PC-3 (cell line): ENCODE measurements around the gene HTR4.

Source experiments
- CTCF ChIP-seq: fragments of 300-600 bp; sonication (generic); conservative IDR thresholded peaks from 2 replicates; pipeline ENCODE4 v1.5.1; 2017; ENCODE audit warnings: antibody characterized with exemption, low read depth, mild to moderate bottlenecking, low read length
- EZH2 ChIP-seq: fragments of 300-600 bp; sonication (generic); IDR thresholded peaks from one replicate; pipeline ENCODE4 v1.6.1; 2017; ENCODE audit warnings: antibody characterized with exemption, mild to moderate bottlenecking, low read length; ENCODE audit not compliant: unreplicated experiment

DNA sequence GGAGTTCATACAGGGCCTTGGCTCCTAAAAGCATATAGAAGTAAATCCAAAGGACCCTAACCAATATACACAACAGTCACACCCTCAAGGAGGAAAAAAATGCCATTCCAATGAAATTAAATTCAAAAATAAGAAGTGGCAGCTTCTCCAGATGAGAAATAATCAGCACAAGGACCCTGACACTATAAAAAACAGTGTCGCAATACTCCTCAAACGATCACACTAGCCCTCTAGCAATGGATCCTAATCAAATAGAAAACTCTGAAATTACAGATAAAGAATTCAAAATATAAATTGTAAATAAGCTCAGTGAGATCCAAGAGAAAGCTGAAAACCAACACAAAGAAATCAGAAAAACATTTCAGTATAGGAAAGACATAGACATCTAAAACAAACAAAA is 33.5 kb upstream of the HTR4 start:
- TF ChIP-seq CTCF (no peak), EZH2 (no peak)
